HTERT RPE-1 (cell line): ENCODE results near the gene PPIL4.
"Not testable (repeated sequence)": the region's sequence is repeated elsewhere in the genome, so short reads cannot be mapped to it uniquely, and the experiment has no call there.

Experiments
- in situ Hi-C: fragments of 300-500 bp; cut with MboI; formaldehyde crosslinking; loops from 4 replicates; pipeline ENCODE4 v1.14.3; 2020; ENCODE audit warnings: low sequenced_read_pairs

PPIL4 gene

GRCh38 chr6:149534742-149535141, 11.1 kb downstream of the PPIL4 start:
- in situ Hi-C loops: no loop called here

GRCh38 chr6:149529650-149530049, 16.2 kb downstream of the PPIL4 start:
- in situ Hi-C loops: no loop called here

DNA sequence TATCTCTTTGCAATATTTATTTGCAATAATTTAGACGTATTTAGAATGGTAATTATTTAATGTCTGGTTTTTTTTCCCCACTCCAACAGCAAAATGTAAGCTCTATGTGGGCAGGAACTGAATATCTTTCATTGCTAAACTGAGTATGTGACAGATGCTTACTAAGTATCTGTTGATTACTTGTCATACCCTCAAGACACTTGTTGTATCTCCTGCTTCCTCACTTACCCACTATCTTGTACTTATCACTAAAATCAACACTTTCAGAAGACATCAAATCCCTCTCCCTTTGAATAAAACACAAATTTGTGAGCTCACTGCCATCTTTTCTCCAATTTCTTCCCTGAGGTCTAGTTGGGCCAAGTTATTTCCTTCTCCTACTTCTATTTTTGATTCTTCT, 30.3 kb downstream of the PPIL4 start:
- in situ Hi-C loops: no loop called here

DNA sequence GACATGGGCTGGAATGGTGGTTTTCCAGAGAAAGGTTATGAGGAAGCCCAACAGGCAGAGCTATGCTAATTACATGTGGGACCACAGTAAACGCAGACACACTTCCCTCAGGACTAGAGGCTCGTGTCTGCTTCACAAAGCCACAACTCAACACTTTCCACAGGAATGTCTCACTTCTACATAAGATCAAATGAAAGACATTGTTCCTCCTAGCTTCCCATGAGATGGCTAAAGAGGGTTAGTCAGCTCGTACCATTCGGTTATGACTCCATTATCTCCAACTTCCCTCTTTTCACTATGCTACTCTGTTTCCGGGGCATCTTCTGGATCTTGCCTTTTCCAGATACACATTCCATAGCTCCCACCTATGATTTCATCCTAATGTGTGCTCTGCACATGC, 31.9 kb downstream of the PPIL4 start:
- in situ Hi-C loops: no loop called here

GRCh38 chr6:149510793-149511512, 34.9 kb downstream of the PPIL4 start:
- in situ Hi-C loops: no loop called here

DNA sequence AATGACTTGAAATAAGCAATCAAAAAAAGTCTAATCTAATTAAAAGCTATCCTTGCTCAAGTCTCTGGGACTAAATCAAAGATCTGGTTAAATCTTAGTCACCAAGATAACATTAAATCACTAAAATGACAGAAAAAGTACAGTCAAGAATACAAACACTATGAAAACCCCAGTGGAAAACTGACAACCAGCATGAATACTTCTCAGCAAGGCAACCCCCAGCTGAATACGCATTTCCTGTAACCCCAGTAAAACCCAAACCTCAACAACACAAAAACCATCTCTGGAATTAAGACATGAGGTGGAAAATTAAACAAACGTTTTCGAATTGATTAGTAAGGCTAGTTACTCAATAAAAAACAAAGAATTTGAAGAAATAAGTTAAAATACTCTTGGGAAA, 37.4 kb downstream of the PPIL4 start:
- in situ Hi-C loops: no loop called here

DNA sequence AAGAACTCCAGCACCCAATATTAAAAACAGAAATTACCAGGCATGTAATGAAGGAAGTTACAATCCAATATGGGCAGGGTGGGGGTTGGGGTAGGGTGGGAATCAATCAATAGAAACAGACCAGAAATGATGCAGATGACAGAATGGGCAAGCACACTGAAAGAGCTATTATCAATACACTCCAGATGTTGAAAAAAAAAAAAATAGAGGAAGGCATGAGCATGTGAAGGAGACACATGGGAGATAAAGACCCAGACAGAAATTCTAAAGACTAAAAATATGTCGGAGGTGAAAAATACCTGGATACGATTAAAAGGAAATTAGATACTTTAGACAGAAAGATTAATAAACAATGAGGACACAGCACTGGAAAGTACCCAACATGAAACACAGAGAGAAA, 42.0 kb downstream of the PPIL4 start:
- in situ Hi-C loops: no loop called here

DNA sequence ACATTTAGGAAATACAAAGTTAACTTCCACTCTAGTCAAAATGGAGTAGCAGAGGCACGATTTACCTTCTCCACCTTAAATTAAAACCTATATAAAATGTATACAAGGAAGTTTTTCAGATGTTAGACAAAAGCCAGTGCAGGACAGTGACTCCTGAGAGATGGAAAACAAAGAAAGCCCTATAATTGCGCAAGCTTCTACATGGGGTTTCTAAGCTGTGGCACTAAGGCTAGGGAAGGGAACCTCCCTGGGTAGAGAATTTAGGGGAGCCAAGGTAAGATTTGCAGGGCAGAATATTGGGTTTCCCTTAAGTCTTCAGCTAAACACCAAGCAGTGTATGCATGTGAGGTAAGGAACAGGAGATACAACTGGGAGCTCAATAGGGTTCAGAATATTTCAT, 42.6 kb downstream of the PPIL4 start:
- in situ Hi-C loops: no loop called here

DNA sequence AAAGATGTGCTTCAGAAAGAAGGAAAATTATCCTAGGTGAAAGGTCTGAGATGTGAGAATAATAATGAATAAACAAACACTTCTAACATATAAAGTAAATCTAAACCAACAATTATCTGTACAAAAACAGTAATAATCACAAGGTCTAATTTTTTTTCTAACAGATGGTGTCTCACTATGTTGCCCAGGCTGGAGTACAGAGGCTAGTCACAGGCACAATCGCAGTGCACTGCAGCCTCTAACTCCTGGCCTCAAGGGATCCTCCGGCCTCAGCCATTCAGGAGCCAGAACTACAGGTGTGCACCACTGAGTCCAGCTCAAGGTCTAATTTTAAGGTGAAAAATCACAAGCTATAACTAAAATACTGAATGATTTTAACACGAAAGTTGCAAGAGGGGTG, 44.1 kb downstream of the PPIL4 start:
- in situ Hi-C loops: no loop called here

DNA sequence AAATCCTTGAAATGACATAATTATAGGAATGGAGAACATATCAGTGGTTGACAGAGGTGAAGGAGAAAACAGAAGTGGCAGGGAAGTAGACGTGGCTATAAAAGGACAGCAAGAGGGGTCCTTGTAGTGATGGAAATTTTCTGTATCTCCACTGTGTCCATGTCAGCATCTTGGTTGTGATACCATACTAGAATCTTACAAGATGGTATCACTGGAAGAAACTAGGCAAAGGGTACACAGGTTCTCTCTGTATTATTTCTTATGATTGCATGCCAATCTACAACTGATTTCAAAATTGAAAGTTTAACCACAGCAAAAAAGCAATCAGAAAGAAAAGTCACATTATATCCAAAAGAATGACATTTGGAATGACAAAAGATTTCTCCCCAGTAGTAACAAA, 44.6 kb downstream of the PPIL4 start:
- in situ Hi-C loops: no loop called here

DNA sequence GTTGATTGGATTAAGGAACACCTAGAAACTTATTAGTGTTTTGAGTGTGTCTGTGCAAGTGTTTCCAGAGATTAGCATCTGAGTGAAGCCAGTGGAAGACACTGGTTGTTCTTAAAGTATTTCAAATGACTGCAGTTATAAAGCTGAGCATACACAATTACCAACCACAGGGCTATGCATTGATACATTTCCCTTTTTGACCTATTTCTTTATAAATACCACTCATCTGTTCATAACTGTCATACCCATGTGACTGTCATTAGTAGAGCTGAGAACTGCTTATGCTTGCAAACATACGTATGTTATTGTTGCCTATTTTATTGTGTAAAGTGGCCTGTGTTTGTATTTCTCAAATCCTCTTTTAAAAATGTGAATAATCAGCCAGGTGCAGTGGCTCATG, 45.7 kb downstream of the PPIL4 start:
- in situ Hi-C loops: no loop called here

DNA sequence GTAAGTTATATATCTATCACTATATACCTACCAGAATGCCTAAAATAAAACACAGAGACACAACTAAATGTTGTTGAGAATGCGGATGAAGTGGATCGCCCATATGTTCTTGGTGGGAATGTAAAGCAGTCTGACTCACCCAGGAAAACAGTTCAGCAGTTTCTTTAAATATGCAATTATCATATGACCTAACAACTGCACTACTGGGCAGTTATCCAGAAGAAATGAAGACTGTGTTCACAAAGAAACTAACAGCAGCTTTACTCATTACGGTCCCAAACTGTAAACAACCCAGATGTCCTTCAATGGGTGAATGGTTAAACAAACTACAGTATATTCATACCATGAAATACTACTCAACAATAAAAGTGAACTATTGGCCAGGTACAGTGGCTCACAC, 46.8 kb downstream of the PPIL4 start:
- in situ Hi-C loops: no loop called here

DNA sequence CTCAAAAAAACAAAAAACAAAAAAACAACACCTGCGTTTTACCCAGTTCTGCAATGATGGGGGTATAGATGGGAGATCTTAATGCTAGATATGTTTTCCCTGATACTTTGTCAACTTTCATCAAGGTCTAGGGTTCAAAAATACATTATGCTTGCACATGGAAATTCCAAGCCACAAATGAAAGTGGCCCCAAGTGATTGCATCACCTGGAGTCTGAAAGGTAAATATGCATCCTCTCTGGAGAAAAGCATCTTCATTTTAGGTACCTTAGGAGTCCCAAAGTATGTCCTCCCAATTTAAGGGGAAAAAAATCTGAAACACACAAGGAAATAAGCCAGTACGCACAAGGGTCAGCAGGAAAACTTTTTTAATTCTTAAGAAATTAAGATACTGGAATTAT, 48.5 kb downstream of the PPIL4 start:
- in situ Hi-C loops: no loop called here

GRCh38 chr6:149496597-149496996, 49.2 kb downstream of the PPIL4 start:
- in situ Hi-C loops: not testable (repeated sequence)

GRCh38 chr6:149495349-149496016, 50.4 kb downstream of the PPIL4 start:
- in situ Hi-C loops: not testable (repeated sequence)

- in situ Hi-C loops: not testable (repeated sequence)
Observed at GRCh38 chr6:149494810-149495209, 51.0 kb downstream of the PPIL4 start.

DNA sequence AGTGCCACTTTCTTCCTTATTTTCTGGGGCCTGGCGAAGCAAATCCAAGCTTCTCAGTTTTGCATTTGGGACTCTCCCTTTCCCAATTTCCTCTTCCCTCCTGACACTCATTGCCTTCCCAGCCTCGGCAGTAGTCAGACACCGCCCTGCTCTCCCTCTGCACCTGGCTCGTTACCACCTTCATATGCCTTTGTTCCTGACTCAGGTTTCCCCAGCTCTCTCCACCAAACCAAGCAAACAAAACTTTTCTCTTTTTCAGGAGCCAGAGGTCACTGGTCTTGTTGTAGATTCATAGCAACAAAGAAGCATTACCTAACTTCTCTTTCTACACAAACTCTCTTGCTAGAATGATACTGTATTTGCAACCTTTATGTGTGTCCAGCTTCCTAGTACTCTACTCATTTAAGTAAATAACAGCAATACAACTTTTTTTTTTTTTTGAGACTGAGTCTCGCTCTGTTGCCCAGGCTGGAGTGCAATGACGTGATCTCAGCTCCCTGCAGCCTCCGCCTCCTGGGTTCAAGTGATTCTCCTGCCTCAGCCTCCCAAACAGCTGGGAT, 52.0 kb downstream of the PPIL4 start:
- in situ Hi-C loops: no loop called here

DNA sequence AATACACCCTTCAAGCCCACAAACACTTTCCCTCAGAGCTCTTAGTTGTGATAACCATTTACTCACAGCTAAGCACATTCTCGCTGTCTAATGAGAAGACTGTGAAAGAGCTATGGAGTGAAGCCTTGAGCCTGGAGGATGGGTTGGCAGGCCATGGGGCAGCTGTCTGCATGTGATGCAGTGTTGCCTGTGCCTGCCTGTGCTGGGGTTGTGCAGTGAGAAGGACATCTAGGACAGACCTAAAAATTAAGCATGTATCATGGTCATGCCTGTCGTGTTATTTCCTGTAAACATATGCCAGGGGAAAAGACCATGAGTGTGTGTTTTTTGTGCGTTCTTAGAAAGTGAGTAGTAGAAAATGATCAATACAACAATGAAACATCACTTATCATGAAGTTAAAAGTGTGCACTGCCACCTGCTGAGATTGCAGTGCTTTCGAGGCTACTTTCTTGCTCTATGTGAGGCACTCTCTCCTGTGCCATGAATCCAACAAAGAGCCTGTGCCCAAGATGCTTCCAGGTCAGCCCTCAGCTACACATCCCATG, 53.0 kb downstream of the PPIL4 start:
- in situ Hi-C loops: no loop called here

- in situ Hi-C loops: no loop called here
Observed at GRCh38 chr6:149489967-149490366, 55.9 kb downstream of the PPIL4 start.

- in situ Hi-C loops: no loop called here
Observed at GRCh38 chr6:149488815-149489214, 57.0 kb downstream of the PPIL4 start.

DNA sequence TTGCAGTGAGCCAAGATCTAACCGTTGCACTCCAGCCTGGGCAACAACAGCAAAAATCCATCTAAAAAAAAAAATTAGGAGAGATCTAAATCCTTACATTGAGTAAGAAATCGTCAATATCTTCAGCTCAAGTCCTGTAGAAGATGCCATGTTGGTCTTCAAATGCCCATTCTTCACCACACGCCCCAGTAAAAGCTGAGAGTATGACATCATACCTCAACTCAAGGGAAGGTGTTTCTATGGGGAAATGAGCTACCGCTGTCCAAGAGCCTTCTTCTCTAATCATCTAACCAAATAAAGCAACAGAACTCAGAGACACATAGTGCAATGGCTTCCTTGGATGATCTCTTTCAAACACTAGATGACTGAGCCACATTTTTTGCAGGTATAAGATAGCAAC, 58.5 kb downstream of the PPIL4 start:
- in situ Hi-C loops: no loop called here
